Hair follicular keratinocyte (primary cell): ENCODE measurements around the gene LILRB4. TPM values are rescaled to one million over a fixed set of nuclear protein-coding genes. Genes with fewer than 3 reads are reported as not detected.

ENCODE experiments used
- total RNA-seq: library from RNA; depleted of rRNA; stranded (reverse); fragments of >200 nt; gene quantifications from 2 replicates; pipeline ENCODE4 v1.2.3, GENCODE V29; 2015

Gene LILRB4
- not detected in 2 replicates for total RNA-seq

GRCh38 chr19:54662730-54663129 is at the start of gene LILRB4:
TSS of gene LILRB4 (plus strand) at chr19:54662985. CDS start at chr19:54663034, 49 bp downstream.

GRCh38 chr19:54630262-54630661 is 32.5 kb upstream of the LILRB4 start, which contains the start of gene LILRB1:
TSS of gene LILRB1 (plus strand) at chr19:54630484. CDS start at chr19:54631074, 590 bp downstream.

Other genes with a start within 250 kb of the LILRB4 start
- gene TTYH1, start 247.5 kb upstream of the LILRB4 start, total RNA-seq, result not detected in 2 replicates
- 22.6 and 35.8 TPM in 2 replicates for gene LENG8, start 213.8 kb upstream of the LILRB4 start, total RNA-seq
- gene LENG9, start 199.2 kb upstream of the LILRB4 start, total RNA-seq, result 4.5 and 8.2 TPM in 2 replicates
- 30.2 and 68.9 TPM in 2 replicates for gene CDC42EP5, start 189.7 kb upstream of the LILRB4 start, total RNA-seq
- gene LAIR2, start 160.2 kb upstream of the LILRB4 start, total RNA-seq, result not detected in 2 replicates
- gene LILRA2, start 89.2 kb upstream of the LILRB4 start, total RNA-seq, result not detected in 2 replicates
- not detected in 2 replicates for gene LILRA1, start 69.4 kb upstream of the LILRB4 start, total RNA-seq
- not detected in 2 replicates for gene LILRB1, start 32.5 kb upstream of the LILRB4 start, total RNA-seq
- gene KIR3DL3, start 61.5 kb downstream of the LILRB4 start, total RNA-seq, result not detected in 2 replicates
- gene KIR2DL3, start 75.5 kb downstream of the LILRB4 start, total RNA-seq, result not detected in 2 replicates
- not detected in 2 replicates for gene KIR2DL1, start 106.8 kb downstream of the LILRB4 start, total RNA-seq
- not detected in 2 replicates for gene KIR2DL4, start 140.6 kb downstream of the LILRB4 start, total RNA-seq
- not detected in 2 replicates for gene KIR3DL1, start 153.5 kb downstream of the LILRB4 start, total RNA-seq
- not detected in 2 replicates for gene KIR2DS4, start 169.7 kb downstream of the LILRB4 start, total RNA-seq
- gene KIR3DL2, start 187.5 kb downstream of the LILRB4 start, total RNA-seq, result not detected in 2 replicates
- gene FCAR, start 211.2 kb downstream of the LILRB4 start, total RNA-seq, result not detected in 2 replicates
- gene NCR1, start 243.2 kb downstream of the LILRB4 start, total RNA-seq, result not detected in 2 replicates